IMR-90 (cell line): ENCODE measurements around the gene UPF1. TPM values are rescaled to one million over a fixed set of nuclear protein-coding genes. Genes with fewer than 3 reads are reported as not detected.

ENCODE experiments used
- ATAC-seq: fragments of 200-7000 bp; cut with Tn5 transposase; 2 replicates; pipeline ENCODE4 v1.9.1; 2020; ENCODE audit warnings: low read depth, mild to moderate bottlenecking, moderate library complexity
- BruUV-seq: library from RNA; stranded (reverse); fragments of 400-500 nt; replicated peaks from 2 replicates; lab custom pipeline; 2021; lab: Mats Ljungman, UMichigan
- CTCF ChIA-PET: fragments of 300-600 bp; formaldehyde crosslinking; extraction: SDS; loops from one replicate; lab custom pipeline; 2021; ENCODE audit warnings: antibody characterized with exemption; lab: Yijun Ruan, JAX
- POLR2A ChIA-PET: fragments of 300-600 bp; sonication (Branson Sonifier 250); formaldehyde crosslinking; loops from one replicate; lab custom pipeline; 2022; ENCODE audit warnings: antibody characterized with exemption; ENCODE audit not compliant: unreplicated experiment; lab: Charles Lee
- DNase-seq: peaks from one replicate; pipeline ENCODE4 v3.0.0; 2013
- H2AFZ ChIP-seq: replicated peaks from 2 replicates; pipeline ENCODE3; 2013; ENCODE audit warnings: low read length, mild to moderate bottlenecking; ENCODE audit not compliant: poor library complexity
- H2AK5ac ChIP-seq: 2 replicates; pipeline ENCODE4 v1.6.1; 2013; ENCODE audit warnings: low read depth, low read length, inconsistent platforms
- H2AK9ac ChIP-seq: replicated peaks from 2 replicates; pipeline ENCODE3; 2013; ENCODE audit warnings: mild to moderate bottlenecking, low read depth, low read length, moderate library complexity; ENCODE audit not compliant: poor library complexity
- H2BK120ac ChIP-seq: 2 replicates; pipeline ENCODE4 v1.6.1; 2013; ENCODE audit warnings: low read depth, low read length, inconsistent platforms
- H2BK15ac ChIP-seq: 3 replicates; pipeline ENCODE4 v1.6.1; 2013; ENCODE audit warnings: low read depth, low read length, inconsistent platforms
- H2BK20ac ChIP-seq: 2 replicates; pipeline ENCODE4 v1.6.1; 2013; ENCODE audit warnings: low read depth, mild to moderate bottlenecking, inconsistent platforms, low read length, moderate library complexity
- H2BK5ac ChIP-seq: 2 replicates; pipeline ENCODE4 v1.6.1; 2013; ENCODE audit warnings: mild to moderate bottlenecking, low read depth, low read length, inconsistent platforms; ENCODE audit not compliant: poor library complexity, severe bottlenecking
- H3K14ac ChIP-seq: replicated peaks from 2 replicates; pipeline ENCODE4 v1.6.1; 2013; ENCODE audit warnings: low read depth, low read length, inconsistent platforms
- H3K18ac ChIP-seq: 2 replicates; pipeline ENCODE4 v1.6.1; 2013; ENCODE audit warnings: low read depth, low read length, control low read depth
- H3K23ac ChIP-seq: 2 replicates; pipeline ENCODE4 v1.6.1; 2013; ENCODE audit warnings: low read depth, low read length, inconsistent platforms
- H3K27ac ChIP-seq: 2 replicates; pipeline ENCODE4 v1.5.1; 2013; ENCODE audit warnings: mild to moderate bottlenecking, control low read depth, low read length; ENCODE audit not compliant: insufficient read depth
- H3K27me3 ChIP-seq: 2 replicates; pipeline ENCODE4 v1.6.1; 2013; ENCODE audit warnings: low read length; ENCODE audit not compliant: control insufficient read depth, insufficient read depth
- H3K36me3 ChIP-seq: 2 replicates; pipeline ENCODE4 v1.6.1; 2013; ENCODE audit warnings: low read length, mixed read lengths; ENCODE audit not compliant: control insufficient read depth, insufficient read depth
- H3K4ac ChIP-seq: 2 replicates; pipeline ENCODE4 v1.6.1; 2013; ENCODE audit warnings: low read depth, low read length, inconsistent platforms
- H3K4me1 ChIP-seq: 2 replicates; pipeline ENCODE4 v1.6.1; 2013; ENCODE audit warnings: low read length, mixed read lengths; ENCODE audit not compliant: control insufficient read depth, insufficient read depth
- H3K4me2 ChIP-seq: 2 replicates; pipeline ENCODE4 v1.6.1; 2013; ENCODE audit warnings: low read depth, mild to moderate bottlenecking, control low read depth, low read length, moderate library complexity
- H3K4me3 ChIP-seq: 2 replicates; pipeline ENCODE4 v1.5.1; 2013; ENCODE audit warnings: low read depth, mild to moderate bottlenecking, control low read depth, low read length, moderate library complexity; ENCODE audit not compliant: insufficient read depth
- H3K56ac ChIP-seq: 2 replicates; pipeline ENCODE4 v1.6.1; 2013; ENCODE audit warnings: low read length, inconsistent platforms; ENCODE audit not compliant: insufficient read depth; ENCODE audit errors: extremely low read depth
- H3K79me1 ChIP-seq, 2 experiments: 2 replicates each; pipeline ENCODE4 v1.6.1; 2013; ENCODE audit warnings: low read length in 2 of 2, inconsistent platforms in 1 of 2, low read depth in 1 of 2
- H3K9ac ChIP-seq: 2 replicates; pipeline ENCODE4 v1.6.1; 2013; ENCODE audit warnings: low read depth, low read length, control low read depth
- H3K9me1 ChIP-seq: 2 replicates; pipeline ENCODE4 v1.6.1; 2013; ENCODE audit warnings: low read length, inconsistent platforms; ENCODE audit not compliant: insufficient read depth
- H3K9me3 ChIP-seq: 2 replicates; pipeline ENCODE4 v1.6.1; 2013; ENCODE audit warnings: low read length; ENCODE audit not compliant: control insufficient read depth, insufficient read depth
- H4K20me1 ChIP-seq: 2 replicates; pipeline ENCODE4 v1.6.1; 2013; ENCODE audit warnings: low read length, inconsistent platforms; ENCODE audit not compliant: insufficient read depth
- H4K5ac ChIP-seq: 2 replicates; pipeline ENCODE4 v1.6.1; 2013; ENCODE audit warnings: mild to moderate bottlenecking, low read depth, low read length, control low read depth
- H4K8ac ChIP-seq, 2 experiments: 2 replicates each; pipeline ENCODE4 v1.6.1; 2013; ENCODE audit warnings: low read depth in 2 of 2, low read length in 2 of 2, control low read depth in 1 of 2, inconsistent platforms in 1 of 2
- H4K91ac ChIP-seq: 2 replicates; pipeline ENCODE4 v1.6.1; 2013; ENCODE audit warnings: low read depth, low read length, inconsistent platforms; ENCODE audit not compliant: insufficient read depth
- BHLHE40 ChIP-seq: fragments of 150-350 bp; IDR thresholded peaks from 2 replicates; pipeline ENCODE4 v1.6.1; 2016; ENCODE audit warnings: mild to moderate bottlenecking, low read depth, low read length
- ELK1 ChIP-seq: fragments of 150-350 bp; IDR thresholded peaks from 2 replicates; pipeline ENCODE4 v1.6.1; 2016; ENCODE audit warnings: low read depth, mild to moderate bottlenecking, low read length, moderate library complexity, borderline replicate concordance
- MAFK ChIP-seq: IDR thresholded peaks from 2 replicates; pipeline ENCODE4 v1.6.1; 2012; ENCODE audit warnings: low read depth, low read length, improper control_type of control experiment
- MXI1 ChIP-seq: IDR thresholded peaks from 2 replicates; pipeline ENCODE4 v1.6.1; 2012; ENCODE audit warnings: low read depth, mild to moderate bottlenecking, low read length, moderate library complexity, borderline replicate concordance
- RFX5 ChIP-seq: IDR thresholded peaks from 2 replicates; pipeline ENCODE4 v1.8.0; 2012; ENCODE audit warnings: low read depth, mild to moderate bottlenecking, low read length, moderate library complexity
- WGBS, 2 experiments: methylation state at CpG; one replicate each; pipeline versions ENCODE4 v1.1.5 to v1.1.7; 2013; ENCODE audit warnings: missing lambda C conversion rate in 2 of 2; ENCODE audit not compliant: insufficient read length in 1 of 2; ENCODE audit errors: extremely low coverage in 2 of 2; 5-methylcytosine and 5-hydroxymethylcytosine counted together
- dilution Hi-C: fragments of 300-500 bp; cut with HindIII; formaldehyde crosslinking; loops from one replicate; pipeline ENCODE4 v1.14.3; 2018; ENCODE audit warnings: low sequenced_read_pairs; ENCODE audit not compliant: unreplicated experiment
- in situ Hi-C: fragments of 300-500 bp; cut with MboI; formaldehyde crosslinking; loops from 3 replicates; pipeline ENCODE4 v1.14.3; 2019; ENCODE audit warnings: low sequenced_read_pairs, inconsistent platforms, mixed read lengths
- intact Hi-C: fragments of 100-400 bp; cut with micrococcal nuclease; formaldehyde crosslinking; loops from 2 replicates; pipeline ENCODE4 v1.10.0; 2022
- polyA plus RNA-seq, 3 experiments: library from polyadenylated mRNA; depleted of rRNA; stranded (reverse); fragments of >200 nt; gene quantifications; 2 replicates each; pipeline ENCODE4 v1.2.3, GENCODE V29; 2012; ENCODE audit warnings: low replicate concordance in 1 of 3
- total RNA-seq: library from RNA; depleted of rRNA; stranded (reverse); fragments of >200 nt; gene quantifications from 2 replicates; pipeline ENCODE4 v1.2.3, GENCODE V29; 2012

Gene UPF1
- total and polyA plus RNA-seq, 2 of the 4 experiments (the other 2 are of a cell fraction): 31.2 to 50.3 TPM

- Histone ChIP-seq H3K9me1 (no peaks in the 10 kb centered on the region), H2BK20ac (no peak overlapping the region), H2BK15ac (no peak overlapping the region), H2BK120ac (no peak overlapping the region), H3K79me1 (peaks cover 34 to 84% of the 10 kb centered on the region in 2 experiments), H4K91ac (no peak overlapping the region), H4K20me1 (peaks cover 54% of the 10 kb centered on the region), H3K27ac (no peak overlapping the region), H3K36me3 (peaks cover 66% of the 10 kb centered on the region), H3K14ac (no peak overlapping the region), H3K9ac (no peak overlapping the region), H3K18ac (no peak overlapping the region), H2BK5ac (no peak overlapping the region), H2AK5ac (no peak overlapping the region), H3K4ac (no peak overlapping the region), H2AK9ac (no peak overlapping the region), H3K9me3 (no peaks in the 10 kb centered on the region), H3K4me2 (no peak overlapping the region), H3K23ac (no peak overlapping the region), H4K5ac (no peak overlapping the region), H4K8ac (no peak overlapping the region), H3K4me1 (peaks cover 11% of the 10 kb centered on the region), H2AFZ (no peak overlapping the region), H3K4me3 (no peak overlapping the region), H3K56ac (no peak overlapping the region), H3K27me3 (no peaks in the 10 kb centered on the region)
- TF ChIP-seq ELK1 (no peak), RFX5 (no peak), MAFK (no peak), MXI1 (no peak), BHLHE40 (no peak)
- in situ Hi-C loops: loop anchor here (5.0 kb wide), 1 partner anchor 399 kb away; no protein-coding TSS in a partner anchor
- POLR2A ChIA-PET: no interaction called here
- 98% methylated on average over 7 of the region's 31 CpGs; no CpG with 5 or more reads in 1 of the 2 experiments for WGBS, 2 experiments
- intact Hi-C loops: no loop called here
- DNase-seq (no peak), ATAC-seq (no peak)
- no TSS peak for BruUV-seq
- dilution Hi-C loops: no loop called here
- CTCF ChIA-PET: no interaction called here
Observed at GRCh38 chr19:18851673-18852325, 20.0 kb downstream of the UPF1 start.
